HCT116 (cell line): ENCODE measurements around the gene ARMS2. TPM values are rescaled to one million over a fixed set of nuclear protein-coding genes. Genes with fewer than 3 reads are reported as not detected.

Experiments
- ATAC-seq: fragments of 200-7000 bp; cut with Tn5 transposase; 2 replicates; pipeline ENCODE4 v1.9.1; 2020; ENCODE audit warnings: mild to moderate bottlenecking, moderate library complexity
- BruUV-seq: library from RNA; stranded (reverse); fragments of 400-500 nt; replicated peaks from 2 replicates; lab custom pipeline; 2021; lab: Mats Ljungman, UMichigan
- CTCF ChIA-PET: fragments of 300-600 bp; sonication (Branson Sonifier 250); formaldehyde crosslinking; loops from one replicate; lab custom pipeline; 2021; ENCODE audit warnings: antibody characterized with exemption; lab: Charles Lee
- POLR2A ChIA-PET: fragments of 300-600, 350-600 bp; sonication (Branson Sonifier 250); formaldehyde crosslinking; loops from one replicate; lab custom pipeline; 2021; ENCODE audit warnings: antibody characterized with exemption; lab: Charles Lee
- RAD21 ChIA-PET, 2 experiments: fragments of 300-600 bp; sonication (Branson Sonifier 250); formaldehyde crosslinking; loops; one replicate each; lab custom pipeline; 2023; ENCODE audit warnings: low total read pairs in 2 of 2; ENCODE audit not compliant: uncharacterized antibody in 2 of 2, unreplicated experiment in 2 of 2, low non-redundant PET in 1 of 2; lab: Charles Lee
- DNase-seq: peaks from one replicate; pipeline ENCODE4 v3.0.0-alpha.2; 2010; ENCODE audit warnings: low read depth, low spot score
- H2AFZ ChIP-seq: fragments of 200-600 bp; shearing (Covaris generic), sonication (generic); 2 replicates; pipeline ENCODE4 v1.6.1; 2017; ENCODE audit warnings: low read depth, mixed run types, mixed read lengths, antibody characterized with exemption, low read length; ENCODE audit not compliant: poor library complexity, severe bottlenecking
- H3K27ac ChIP-seq: 2 replicates; pipeline ENCODE4 v1.5.1; 2012; ENCODE audit warnings: low read depth, low read length
- H3K27me3 ChIP-seq: fragments of 200-600 bp; sonication (generic); 2 replicates; pipeline ENCODE4 v1.6.1; 2016; ENCODE audit warnings: mixed run types, low read length, mixed read lengths; ENCODE audit not compliant: insufficient read depth
- H3K36me3 ChIP-seq, 2 experiments: fragments of 200-500 bp in 1 of 2; fragments of 200-600 bp in 1 of 2; sonication (Bioruptor generic) in 1 of 2; sonication (generic) in 1 of 2; 2 replicates each; pipeline versions ENCODE4 v1.5.1 to v1.6.1; 2014 to 2016; ENCODE audit warnings: low read length in 2 of 2, inconsistent platforms in 1 of 2, mixed read lengths in 1 of 2, mixed run types in 1 of 2; ENCODE audit not compliant: insufficient read depth in 2 of 2, control insufficient read depth in 1 of 2
- H3K4me1 ChIP-seq, 2 experiments: fragments of 200-600 bp in 1 of 2; sonication (generic) in 1 of 2; 2 replicates each; pipeline versions ENCODE4 v1.5.1 to v1.6.1; 2012 to 2017; ENCODE audit warnings: low read length in 2 of 2, inconsistent platforms in 1 of 2, mild to moderate bottlenecking in 1 of 2, mixed read lengths in 1 of 2, mixed run types in 1 of 2, moderate library complexity in 1 of 2; ENCODE audit not compliant: insufficient read depth in 2 of 2, control insufficient read depth in 1 of 2
- H3K4me2 ChIP-seq: fragments of 200-600 bp; sonication (generic); 2 replicates; pipeline ENCODE4 v1.6.1; 2017; ENCODE audit warnings: mixed run types, low read length, mixed read lengths
- H3K4me3 ChIP-seq, 2 experiments: fragments of 200-600 bp in 1 of 2; sonication (generic) in 1 of 2; replicated peaks in 1 of 2; 2 replicates each; pipeline ENCODE4 v1.5.1; 2011 to 2016; ENCODE audit warnings: low read length in 2 of 2, control low read depth in 1 of 2, low read depth in 1 of 2, mild to moderate bottlenecking in 1 of 2, mixed read lengths in 1 of 2, mixed run types in 1 of 2
- H3K79me2 ChIP-seq: fragments of 200-600 bp; sonication (generic); 2 replicates; pipeline ENCODE4 v1.6.1; 2017; ENCODE audit warnings: mild to moderate bottlenecking, mixed run types, low read length, moderate library complexity, mixed read lengths; ENCODE audit not compliant: insufficient read depth
- H3K9ac ChIP-seq: fragments of 200-600 bp; sonication (generic); 2 replicates; pipeline ENCODE4 v1.6.1; 2016; ENCODE audit warnings: low read length, mixed read lengths
- H3K9me2 ChIP-seq: fragments of 200-600 bp; sonication (generic), shearing (Covaris generic); 2 replicates; pipeline ENCODE4 v1.6.1; 2017; ENCODE audit warnings: mixed run types, mild to moderate bottlenecking, moderate library complexity; ENCODE audit not compliant: insufficient read depth
- H3K9me3 ChIP-seq, 2 experiments: fragments of 200-500 bp in 1 of 2; fragments of 200-600 bp in 1 of 2; sonication (Bioruptor generic) in 1 of 2; sonication (generic) in 1 of 2; 2 replicates each; pipeline ENCODE4 v1.6.1; 2014 to 2017; ENCODE audit warnings: low read length in 2 of 2, mixed read lengths in 2 of 2, inconsistent platforms in 1 of 2, low read depth in 1 of 2, mild to moderate bottlenecking in 1 of 2, mixed run types in 1 of 2, moderate library complexity in 1 of 2; ENCODE audit not compliant: control insufficient read depth in 1 of 2, insufficient read depth in 1 of 2
- H4K20me1 ChIP-seq: fragments of 200-600 bp; sonication (generic), shearing (Covaris generic); 2 replicates; pipeline ENCODE4 v1.6.1; 2017; ENCODE audit warnings: mixed run types, mild to moderate bottlenecking, moderate library complexity; ENCODE audit not compliant: insufficient read depth
- CBX3 ChIP-seq: IDR thresholded peaks from 2 replicates; pipeline ENCODE4 v1.6.1; 2012; ENCODE audit warnings: low read depth
- CEBPB ChIP-seq: IDR thresholded peaks from 2 replicates; pipeline ENCODE4 v1.6.1; 2012; ENCODE audit warnings: low read depth
- EGR1 ChIP-seq: IDR thresholded peaks from 2 replicates; pipeline ENCODE4 v1.6.1; 2012; ENCODE audit warnings: low read depth
- ELF1 ChIP-seq: IDR thresholded peaks from 2 replicates; pipeline ENCODE4 v1.6.1; 2012; ENCODE audit warnings: low read depth, borderline replicate concordance
- EZH2 ChIP-seq: fragments of 200-600 bp; sonication (generic); IDR thresholded peaks from 2 replicates; pipeline ENCODE4 v1.6.1; 2017; ENCODE audit warnings: antibody characterized with exemption, mixed run types
- EZH2phosphoT487 ChIP-seq: fragments of 200-600 bp; IDR thresholded peaks from 2 replicates; pipeline ENCODE4 v1.6.1; 2018; ENCODE audit warnings: antibody characterized with exemption, borderline replicate concordance
- FOSL1 ChIP-seq: IDR thresholded peaks from 2 replicates; pipeline ENCODE4 v1.6.1; 2012; ENCODE audit warnings: low read depth
- POLR2A ChIP-seq: IDR thresholded peaks from 2 replicates; pipeline ENCODE4 v1.7.0; 2011; ENCODE audit warnings: borderline replicate concordance; ENCODE audit not compliant: insufficient read depth, insufficient read length; ENCODE audit errors: extremely low read depth
- REST ChIP-seq: IDR thresholded peaks from 2 replicates; pipeline ENCODE4 v1.6.1; 2012; ENCODE audit warnings: low read depth
- SIN3A ChIP-seq: IDR thresholded peaks from 2 replicates; pipeline ENCODE4 v1.6.1; 2012; ENCODE audit warnings: low read depth
- intact Hi-C: fragments of 100-400 bp; cut with micrococcal nuclease; formaldehyde crosslinking; loops from 2 replicates; pipeline ENCODE4 v1.10.0; 2022
- total RNA-seq: library from RNA; stranded (reverse); gene quantifications from one replicate; pipeline ENCODE4 v1.2.1, GENCODE V29; 2021; ENCODE audit not compliant: unreplicated experiment

ARMS2 gene
- total RNA-seq, 1 experiment from 2014 or later = not detected

- H3K9ac ChIP-seq = no peak overlapping the region
- H3K27ac ChIP-seq = no peak overlapping the region
- no peaks in the 10 kb centered on the region for H3K79me2 ChIP-seq
- no peaks in the 10 kb centered on the region for H4K20me1 ChIP-seq
- POLR2A ChIA-PET = interaction anchor here (1.4 kb wide), 1 partner anchor 8 kb away, joined by 4 read pairs; no protein-coding TSS in a partner anchor
- no peak overlapping the region for H3K4me2 ChIP-seq
- RAD21 ChIA-PET = no interaction called here
- H3K9me2 ChIP-seq = no peaks in the 10 kb centered on the region
- intact Hi-C loops = no loop called here
- no peaks in the 10 kb centered on the region for H3K27me3 ChIP-seq
- ATAC-seq (no peak), DNase-seq (no peak)
- BruUV-seq = no TSS peak
- no peak overlapping the region for H3K4me3 ChIP-seq
- no peaks in the 10 kb centered on the region for H3K9me3 ChIP-seq
- peaks cover 5 to 13% of the 10 kb centered on the region in 2 experiments; a peak in 1 of 4 replicates for H3K4me1 ChIP-seq
- no peak overlapping the region for H2AFZ ChIP-seq
- H3K36me3 ChIP-seq = no peaks in the 10 kb centered on the region
- TF ChIP-seq ELF1 (no peak), EZH2 (no peak), POLR2A (no peak), SIN3A (no peak), REST (no peak), CBX3 (no peak), EZH2phosphoT487 (no peak), EGR1 (no peak), FOSL1 (no peak), CEBPB (no peak)
- TF ChIP-seq, all 23 proteins: peak for 0
- CTCF ChIA-PET = no interaction called here
These were observed 48.6 kb downstream of the ARMS2 start for GRCh38 chr10:122503012-122503411.
